CD4-positive, alpha-beta T cell treated with Interleukin-6 for 4 hours (primary cell): ENCODE data around the gene CALHM2.
"Not testable (repeated sequence)": the region's sequence is repeated elsewhere in the genome, so short reads cannot be mapped to it uniquely, and the experiment has no call there.

Experiments used
- DNase-seq: peaks from one replicate; pipeline ENCODE4 v3.0.0-alpha.2; 2020; ENCODE audit warnings: mixed read lengths

CALHM2 gene

DNA sequence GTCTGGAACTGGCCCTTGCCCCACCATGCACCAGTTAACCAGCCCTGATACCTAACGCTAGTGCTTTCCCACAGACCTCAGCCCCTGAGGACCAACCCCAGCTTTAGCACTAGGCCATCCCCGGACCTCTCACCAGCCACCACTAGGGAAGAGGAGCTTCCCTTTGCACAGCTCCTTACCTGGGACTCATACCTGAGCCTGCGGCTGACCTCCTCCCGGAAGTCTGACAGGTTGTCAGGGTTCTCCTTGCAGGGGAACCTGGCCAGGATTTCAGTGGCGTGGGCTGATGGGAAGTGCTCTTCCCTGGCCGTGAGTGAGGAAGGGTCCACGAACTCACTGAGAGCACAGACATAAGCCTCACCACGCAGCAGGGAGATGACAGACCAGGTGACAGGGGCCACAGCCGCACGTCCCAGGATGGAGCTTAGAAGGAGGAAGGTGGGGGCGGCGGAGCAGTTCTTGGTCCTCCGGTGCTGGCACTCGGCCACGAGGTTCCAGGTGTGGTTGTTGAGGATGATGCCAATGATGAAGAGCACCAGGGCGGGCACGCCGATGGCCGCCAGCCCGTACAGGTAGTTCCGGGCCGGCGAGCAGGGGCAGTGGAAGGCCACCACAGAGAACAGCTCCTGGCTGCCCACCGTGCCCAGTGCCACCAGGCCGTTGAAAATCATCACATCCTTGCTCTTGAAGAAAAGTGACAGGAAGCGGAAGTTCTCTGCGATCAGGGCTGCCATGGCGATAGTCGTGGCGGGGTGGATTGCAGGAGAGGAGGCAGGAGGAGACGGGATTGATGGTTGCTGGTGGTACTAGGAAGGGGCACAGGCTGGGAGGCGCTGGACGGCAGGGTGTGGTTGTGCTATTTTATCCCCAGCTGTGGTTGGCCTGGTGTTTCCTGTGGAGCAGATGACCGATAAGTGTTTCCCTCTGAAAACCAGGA, 2.7 kb downstream of the CALHM2 start:
- no peak for DNase-seq

DNA sequence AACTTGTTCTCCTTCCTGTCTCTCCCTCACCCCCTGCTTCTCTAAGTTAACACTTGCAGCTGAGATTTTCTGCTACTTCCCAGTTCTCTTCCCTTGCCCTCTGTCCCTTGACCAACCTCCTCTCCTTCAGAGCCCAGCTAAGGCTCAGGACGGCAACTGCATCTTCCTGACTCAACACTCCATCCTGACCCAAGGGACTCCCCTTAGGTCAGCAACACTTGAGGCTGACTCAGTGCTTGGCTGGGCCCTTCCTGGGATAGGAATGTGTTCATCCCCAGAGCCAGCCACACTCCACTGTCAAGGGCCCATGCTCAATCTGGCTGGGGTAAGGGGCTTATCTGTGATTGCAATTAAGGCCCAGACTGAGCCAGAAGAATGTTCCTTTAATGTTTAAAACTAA, 3.4 kb downstream of the CALHM2 start:
- DNase-seq = no peak

DNA sequence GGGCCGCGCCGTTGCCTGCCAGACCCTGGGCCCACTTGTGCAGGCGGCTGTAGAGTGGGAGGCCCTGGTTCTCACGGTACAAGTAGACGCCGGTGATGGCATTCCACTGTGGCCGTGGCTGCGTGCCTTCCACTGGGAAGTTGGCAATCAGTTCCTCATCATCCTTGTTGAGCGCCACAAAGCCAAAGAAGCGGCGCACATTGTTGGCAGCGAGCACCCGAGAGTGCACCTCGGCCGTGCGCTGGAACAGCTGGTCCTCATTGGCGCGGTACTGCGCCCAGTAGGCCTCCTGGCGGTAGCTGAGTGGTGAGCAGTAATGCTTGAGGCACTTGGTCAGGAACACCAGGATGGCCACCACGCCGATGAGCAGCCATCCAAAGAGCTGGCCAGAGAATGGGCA, 5.0 kb downstream of the CALHM2 start:
- DNase-seq = no peak

DNA sequence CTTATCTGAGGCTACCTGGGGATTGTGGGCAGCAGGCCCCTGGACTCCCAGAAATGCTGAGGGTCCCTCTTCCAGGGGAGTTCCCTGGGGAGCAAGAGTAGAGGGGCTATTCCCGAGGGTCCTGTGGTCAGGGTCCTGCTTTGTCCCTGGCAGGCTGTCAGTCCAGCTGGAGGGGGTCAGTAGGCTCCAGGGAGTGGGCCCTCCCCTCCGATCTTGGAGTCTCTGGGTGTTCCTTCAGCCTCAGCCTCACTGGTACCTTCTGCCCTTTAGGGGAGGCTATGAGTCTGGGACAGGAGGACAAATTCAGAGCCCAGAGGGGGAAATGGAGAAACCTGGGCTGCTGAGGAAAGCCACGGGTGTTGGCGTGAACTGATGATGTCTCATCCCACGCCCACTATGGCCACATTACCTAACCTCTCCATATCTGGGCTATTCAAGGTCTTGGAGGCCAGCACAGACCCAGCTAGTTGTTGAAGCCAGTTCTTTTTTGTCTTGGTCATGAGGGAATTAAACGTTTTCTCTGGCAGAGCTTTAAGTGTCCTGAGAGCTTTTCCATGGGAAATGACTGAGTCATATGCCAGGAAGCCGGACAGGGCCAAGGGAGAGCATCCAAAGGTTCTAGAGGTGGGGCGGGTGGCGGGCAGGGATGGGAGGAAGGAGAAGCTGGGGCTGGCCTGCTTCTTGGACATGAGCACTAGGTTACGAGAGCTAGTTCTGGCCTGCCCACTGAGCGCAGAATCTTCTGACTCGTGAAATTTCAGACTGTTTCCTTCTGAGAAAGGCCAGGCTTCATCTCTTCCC, 6.2 kb downstream of the CALHM2 start:
- no peak for DNase-seq

DNA sequence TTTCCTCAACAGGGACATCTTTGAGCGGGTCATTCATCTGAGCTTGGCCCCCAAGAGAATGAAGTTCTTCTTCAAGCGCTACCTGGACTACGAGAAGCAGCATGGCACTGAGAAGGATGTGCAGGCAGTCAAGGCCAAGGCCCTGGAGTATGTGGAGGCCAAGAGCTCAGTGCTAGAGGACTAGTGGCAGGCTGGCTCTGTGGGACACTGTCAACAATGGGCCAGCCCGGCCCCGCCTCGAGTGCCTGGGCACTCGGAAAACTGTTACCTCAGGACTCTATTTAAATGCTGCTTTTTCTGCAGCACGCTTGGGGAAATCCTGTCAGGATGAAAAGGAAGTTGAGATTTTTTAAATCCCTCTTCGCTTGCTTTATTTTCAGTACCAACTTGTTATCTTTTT, 6.8 kb downstream of the CALHM2 start:
- no peak for DNase-seq

DNA sequence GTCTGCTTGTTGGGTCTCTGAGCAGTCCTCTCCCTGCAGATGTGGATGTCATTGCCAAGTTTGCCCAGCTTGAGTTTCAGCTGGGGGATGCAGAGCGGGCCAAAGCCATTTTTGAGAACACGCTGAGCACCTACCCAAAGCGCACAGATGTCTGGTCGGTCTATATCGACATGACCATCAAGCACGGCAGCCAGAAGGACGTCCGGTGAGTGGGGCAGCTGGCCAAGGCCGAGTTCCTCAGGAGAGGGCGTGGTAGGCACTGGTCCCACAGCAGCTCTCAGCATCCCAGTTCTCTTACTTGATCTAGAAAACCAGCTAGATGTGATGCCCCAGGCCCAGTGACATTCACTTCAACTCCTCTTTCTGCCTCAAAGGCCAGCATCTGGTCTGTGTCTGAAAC, 7.7 kb downstream of the CALHM2 start:
- no peak for DNase-seq

DNA sequence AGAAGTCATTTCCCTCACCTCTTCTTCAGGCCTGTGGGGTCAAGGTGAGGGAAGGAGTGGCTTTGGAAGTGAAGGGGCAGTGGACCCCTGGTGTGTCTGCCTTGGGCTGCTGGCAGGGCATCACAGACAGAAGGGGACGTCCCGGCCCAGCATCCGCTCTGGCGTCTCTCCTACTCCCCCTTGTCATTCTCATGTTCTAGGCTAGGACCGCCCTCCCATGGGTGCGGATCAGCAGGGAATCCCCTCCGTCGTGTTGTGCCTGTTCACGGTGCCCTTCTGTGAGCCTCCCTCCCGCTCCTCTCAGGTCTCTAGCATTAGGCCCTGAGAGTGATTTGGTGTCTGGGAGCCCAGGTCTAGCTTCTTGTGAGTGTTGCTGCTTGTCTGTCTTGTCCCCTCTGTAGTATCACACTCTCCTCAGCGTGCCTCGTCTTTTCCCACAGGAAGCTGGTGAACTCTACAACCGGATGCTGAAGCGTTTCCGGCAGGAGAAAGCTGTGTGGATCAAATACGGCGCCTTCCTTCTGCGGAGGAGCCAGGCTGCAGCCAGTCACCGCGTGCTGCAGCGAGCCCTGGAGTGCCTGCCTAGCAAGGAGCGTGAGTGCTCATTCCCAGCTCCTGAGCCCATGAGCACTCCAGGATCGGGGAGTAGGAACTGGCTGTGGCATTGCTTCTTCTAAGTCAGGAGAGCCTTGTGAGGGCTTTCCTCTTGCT, 8.5 kb downstream of the CALHM2 start:
- no peak for DNase-seq

DNA sequence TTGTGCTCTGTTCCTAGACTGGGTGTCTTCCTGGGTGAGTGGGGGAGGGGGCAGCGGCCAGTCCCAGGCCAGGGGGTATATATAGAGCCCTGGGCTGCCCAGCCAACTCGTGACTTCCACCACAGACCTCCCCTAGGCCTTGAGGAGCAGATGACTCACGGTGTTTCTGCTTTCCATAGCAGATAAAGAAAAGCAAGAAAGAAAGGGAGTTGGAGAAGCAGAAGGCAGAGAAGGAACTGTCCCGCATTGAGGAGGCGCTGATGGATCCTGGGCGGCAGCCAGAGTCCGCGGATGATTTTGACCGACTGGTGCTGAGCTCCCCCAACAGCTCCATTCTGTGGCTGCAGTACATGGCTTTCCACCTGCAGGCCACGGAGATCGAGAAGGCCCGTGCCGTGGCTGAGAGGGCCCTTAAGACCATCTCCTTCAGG, 10.1 kb downstream of the CALHM2 start:
- DNase-seq = no peak

DNA sequence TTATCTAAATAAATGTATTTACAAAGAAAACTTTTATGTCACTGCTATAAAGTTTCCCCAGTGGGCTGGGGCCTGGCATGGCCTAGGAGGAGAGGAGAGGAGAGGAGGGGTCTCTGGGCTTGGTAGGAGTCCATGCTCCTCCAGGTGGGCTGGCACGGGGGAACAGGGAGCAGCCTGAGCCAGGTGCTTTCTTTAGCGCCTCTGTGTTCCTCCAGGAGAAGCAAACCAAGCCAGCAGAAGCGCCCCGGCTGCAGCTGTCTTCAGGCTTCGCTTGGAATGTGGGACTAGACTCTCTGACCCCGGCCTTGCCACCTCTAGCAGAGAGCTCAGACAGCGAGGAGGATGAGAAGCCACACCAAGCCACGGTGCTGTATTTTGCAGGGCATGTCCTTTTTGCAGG, 10.6 kb downstream of the CALHM2 start:
- DNase-seq = no peak

DNA sequence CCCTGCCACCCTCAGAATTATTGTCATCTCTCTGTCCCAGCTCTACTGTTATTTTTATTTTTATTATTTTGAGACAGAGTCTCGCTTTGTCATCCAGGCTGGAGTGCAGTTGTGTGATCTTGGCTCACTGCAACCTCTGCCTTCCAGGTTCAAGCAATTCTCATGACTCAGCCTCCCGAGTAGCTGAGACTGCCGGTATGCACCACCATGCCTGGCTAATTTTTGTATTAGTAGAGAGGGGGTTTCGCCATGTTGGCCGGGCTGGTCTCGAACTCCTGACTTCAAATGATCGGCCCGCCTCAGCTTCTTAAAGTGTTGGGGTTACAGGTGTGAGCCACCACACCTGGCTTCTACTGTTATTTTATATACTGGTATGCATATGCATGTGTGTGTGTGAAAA, 11.0 kb downstream of the CALHM2 start:
- no peak for DNase-seq

DNA sequence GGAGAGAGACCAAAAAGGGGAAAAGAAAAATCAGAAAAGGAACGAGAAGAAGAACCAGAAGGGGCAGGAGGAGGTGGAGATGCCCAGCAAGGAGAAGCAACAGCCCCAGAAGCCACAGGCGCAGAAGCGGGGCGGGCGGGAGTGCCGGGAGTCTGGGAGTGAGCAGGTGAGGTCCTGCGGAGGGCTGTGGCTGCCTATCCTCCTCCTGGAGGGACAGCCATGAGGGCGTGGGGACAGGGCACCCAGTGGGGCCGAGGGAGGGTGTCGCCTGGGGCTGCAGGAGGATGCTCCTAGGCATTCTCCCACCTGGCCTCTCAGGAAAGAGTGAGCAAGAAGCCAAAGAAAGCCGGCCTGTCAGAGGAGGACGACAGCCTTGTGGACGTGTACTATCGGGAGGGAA, 11.8 kb downstream of the CALHM2 start:
- DNase-seq = no peak

DNA sequence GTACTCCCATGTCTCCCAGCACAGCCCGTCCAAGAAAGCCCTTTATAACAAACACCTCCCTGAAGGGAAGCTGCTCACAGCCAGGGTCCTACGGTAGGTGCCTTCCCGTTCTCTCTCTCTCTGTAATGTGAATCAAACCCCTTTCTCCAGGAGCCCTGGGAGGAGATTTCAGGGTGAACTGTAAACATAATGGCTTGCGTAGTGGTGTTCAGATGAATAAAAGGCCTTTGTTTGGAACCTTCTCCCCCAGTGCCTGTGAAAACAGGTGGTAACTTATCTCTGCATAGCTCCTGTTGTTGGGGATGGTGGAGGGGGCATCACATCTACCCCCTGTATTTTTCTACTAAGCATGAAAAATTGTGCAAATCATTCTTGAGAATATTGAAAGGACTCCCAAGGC, 12.4 kb downstream of the CALHM2 start:
- DNase-seq = no peak

DNA sequence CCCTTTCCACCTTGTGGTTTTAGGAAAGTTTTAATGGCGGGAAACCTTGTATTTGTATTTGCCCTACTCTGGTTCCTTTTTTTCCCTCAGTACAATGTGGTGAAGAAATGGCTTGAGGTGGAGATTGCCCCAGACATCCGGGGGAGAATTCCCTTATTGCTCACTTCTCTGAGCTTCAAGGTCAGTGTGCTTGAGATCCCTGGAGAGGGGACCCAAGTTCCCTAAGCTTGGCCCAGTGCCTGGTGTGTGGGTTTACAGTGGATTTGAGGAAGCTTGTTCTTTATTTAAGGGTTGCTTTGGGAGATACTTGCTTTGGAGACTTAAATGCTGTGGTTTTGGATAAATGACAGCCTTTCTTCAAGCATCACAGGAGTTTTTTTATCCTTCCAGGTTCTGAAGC, 18.3 kb downstream of the CALHM2 start:
- no peak for DNase-seq

DNA sequence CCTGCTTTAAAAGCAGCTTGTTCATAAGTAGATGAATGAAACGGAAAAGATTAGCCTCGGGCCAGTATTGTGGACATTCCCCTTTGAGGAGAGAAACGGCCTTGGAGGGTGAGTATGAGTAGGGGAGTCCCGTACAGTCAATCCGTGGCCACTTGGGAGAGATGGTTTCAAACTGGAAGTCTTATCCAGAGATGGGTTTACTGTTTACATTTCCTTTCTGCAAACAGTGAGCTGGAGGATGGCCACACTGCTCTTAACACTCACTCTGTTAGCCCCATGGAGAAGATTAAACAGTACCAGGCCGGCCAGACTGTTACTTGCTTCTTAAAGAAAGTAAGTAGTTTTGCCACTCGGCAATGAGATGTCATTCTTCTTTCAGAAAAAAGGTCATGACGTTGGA, 20.3 kb downstream of the CALHM2 start:
- no peak for DNase-seq

DNA sequence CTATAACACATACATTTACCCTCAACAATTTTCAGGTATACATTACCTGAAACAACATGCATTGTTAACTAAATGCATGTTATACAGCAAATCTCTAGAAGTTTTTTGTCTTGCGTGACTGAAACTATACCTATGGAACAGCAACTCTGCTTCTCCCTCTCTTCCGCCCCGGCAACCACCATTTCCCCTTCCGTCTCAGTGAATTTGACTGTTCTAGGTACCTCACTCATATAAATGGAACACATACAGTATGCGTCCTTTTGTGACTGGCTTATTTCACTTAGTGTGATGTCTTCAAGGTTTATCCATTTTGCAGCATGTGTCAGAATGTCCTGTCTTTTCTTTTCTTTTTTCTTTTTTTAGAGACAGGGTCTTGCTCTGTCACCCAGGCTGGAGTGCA, 22.5 kb downstream of the CALHM2 start:
- peak; percentile 45 for DNase-seq

DNA sequence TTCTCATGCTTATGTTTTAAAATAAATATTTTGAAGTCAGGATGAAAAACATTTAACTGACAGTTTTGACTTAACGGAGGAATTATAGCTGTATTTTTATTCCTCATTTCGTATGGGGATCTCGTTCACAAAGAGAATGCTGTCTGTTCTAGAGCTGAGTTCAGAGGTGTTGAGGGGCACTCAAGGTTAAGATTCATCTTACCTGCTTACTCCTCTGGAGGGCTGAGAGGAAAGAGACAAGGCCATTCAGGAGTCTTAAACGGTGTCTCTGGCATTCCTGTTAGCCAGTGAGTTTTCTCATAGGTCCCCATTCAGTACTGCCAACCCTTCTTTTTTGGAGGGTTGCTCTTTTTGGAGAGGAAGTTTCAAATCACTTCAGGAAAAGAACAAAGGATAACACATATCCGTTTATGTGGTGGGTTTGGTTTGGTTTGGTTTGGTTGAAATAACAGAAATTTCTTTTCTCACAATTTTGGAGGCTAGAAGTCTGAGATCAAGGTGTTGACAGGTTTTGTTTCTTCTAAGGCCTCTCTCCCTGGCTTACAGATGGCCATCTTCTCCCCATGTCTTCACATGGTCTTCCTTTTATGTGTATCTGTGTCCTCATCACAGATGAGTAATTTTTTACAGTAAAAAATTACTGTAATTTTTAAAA, 23.1 kb downstream of the CALHM2 start:
- no peak for DNase-seq

DNA sequence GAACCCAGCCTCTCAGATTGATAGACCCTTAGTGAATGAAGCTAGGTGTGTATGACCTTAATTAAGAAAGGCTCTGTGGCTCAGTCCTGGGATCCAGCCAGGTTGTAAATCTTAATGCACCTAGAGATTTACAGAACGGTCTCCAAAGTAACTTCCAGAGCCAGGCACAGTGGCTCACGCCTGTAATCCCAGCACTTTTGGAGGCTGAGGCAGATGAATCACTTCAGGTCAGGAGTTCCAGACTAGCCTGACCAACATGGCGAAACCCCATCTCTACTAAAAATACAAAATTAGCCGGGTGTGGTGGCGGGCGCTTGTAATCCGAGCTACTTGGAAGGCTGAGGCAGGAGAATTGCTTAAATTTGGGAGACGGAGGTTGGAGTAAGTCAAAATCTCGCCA, 24.3 kb downstream of the CALHM2 start:
- DNase-seq = no peak

DNA sequence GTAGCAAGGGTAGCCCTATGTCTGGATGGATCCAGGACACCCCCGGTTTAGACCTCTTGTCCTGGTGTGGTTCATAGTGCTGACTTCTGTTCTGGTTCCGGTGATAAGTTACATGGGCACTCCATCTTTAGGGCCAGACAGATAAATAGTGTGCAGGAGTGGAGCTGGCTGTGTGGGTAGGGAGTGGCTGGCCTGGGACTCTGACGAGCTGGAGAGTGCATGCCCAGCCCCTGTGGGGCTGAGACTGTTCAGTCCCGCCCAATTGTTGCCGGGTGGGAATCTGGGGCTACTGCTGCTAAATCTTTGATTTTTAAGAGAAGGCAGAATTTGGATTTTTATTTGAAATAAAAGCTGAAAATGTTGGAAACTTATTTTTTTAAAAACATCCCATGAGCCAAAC, 28.4 kb downstream of the CALHM2 start:
- no peak for DNase-seq

DNA sequence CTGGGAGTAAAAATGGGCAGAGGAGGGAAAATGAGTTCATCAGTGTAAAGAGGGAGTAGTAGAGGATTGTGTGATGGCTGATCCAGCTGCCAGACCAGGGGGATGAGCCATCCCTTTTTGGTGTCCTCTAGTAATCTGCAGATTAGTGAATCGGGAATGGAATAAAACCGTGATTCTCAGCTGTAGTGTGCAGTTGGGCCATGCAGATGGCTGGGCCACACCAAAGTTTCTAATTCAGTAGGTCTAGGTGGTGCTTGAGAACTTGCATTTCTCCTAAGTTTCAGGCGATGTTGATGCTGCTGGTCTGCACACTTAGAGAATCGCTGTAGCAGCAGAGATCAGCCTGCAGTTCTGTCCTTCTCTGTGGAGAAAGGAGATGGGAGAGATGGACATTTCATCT, 33.1 kb downstream of the CALHM2 start:
- no peak for DNase-seq

DNA sequence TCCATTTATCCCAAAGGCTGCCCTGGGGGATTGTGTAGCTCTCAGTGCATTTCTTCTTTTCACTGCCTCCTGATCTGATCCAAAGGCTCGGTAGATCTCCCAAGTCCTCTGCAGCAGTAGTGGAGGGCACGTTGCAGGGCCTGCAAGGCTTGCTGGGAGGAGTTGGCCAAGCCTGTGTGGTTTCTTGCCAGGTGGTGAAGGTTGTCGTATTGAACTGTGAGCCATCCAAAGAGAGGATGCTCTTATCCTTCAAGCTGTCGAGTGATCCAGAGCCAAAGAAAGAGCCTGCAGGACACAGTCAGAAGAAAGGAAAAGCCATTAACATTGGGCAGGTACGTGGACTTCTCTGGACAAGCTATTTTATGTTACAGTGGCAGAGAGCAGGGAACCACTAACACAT, 34.6 kb downstream of the CALHM2 start:
- no peak for DNase-seq

DNA sequence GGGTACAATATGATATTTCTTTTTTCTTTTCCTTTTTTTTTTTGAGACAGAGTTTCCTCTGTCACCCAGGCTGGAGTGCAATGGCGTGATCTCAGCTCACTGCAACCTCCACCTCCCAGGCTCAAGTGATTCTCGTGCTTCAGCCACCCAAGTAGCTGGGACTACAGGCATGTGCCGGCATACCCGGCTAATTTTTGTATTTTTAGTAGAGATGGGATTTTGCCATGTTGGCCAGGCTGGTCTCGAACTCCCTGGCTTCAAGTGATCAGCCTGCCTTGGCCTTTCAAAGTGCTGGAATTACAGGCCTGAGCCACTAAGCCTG, 35.1 kb downstream of the CALHM2 start:
- DNase-seq = not testable (repeated sequence)

DNA sequence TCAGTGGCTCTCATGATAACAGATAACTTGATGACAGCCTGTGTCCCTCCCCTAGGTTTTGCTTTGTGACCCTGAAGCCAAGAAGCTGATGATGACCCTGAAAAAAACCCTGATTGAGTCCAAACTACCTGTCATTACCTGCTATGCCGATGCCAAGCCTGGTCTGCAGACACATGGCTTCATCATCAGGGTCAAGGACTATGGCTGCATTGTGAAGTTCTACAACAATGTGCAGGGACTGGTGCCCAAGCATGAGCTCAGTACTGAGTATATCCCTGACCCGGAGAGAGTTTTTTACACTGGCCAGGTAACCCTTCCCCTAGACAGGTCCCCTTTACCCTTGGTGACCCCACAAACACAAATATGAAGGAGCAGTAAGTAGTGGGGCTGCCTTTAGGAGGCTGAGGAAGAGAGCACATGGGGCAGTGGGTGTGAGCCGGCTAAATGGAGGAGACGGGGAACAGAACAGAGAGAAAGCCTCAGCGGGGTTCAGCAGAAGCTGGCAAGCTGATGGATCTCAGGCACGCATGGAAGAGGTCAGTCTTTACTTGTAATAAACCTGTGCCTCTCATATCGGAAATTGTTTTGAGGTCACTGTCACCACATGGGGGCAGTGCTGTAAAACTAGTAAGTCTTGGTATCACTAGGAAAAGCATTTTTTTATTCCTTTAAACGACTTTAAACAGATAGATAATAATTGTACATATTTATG, 35.6 kb downstream of the CALHM2 start:
- DNase-seq = peak; percentile 76
